A549 (cell line): ENCODE measurements around the gene GTF2F1. TPM values are rescaled to one million over a fixed set of nuclear protein-coding genes. Genes with fewer than 3 reads are reported as not detected.

ENCODE experiments used
- ATAC-seq, 2 experiments: fragments of 200-7000 bp in 1 of 2; fragments of >200 bp in 1 of 2; cut with Nextera tagmentation in 1 of 2; cut with Tn5 transposase in 1 of 2; 3 replicates each; pipeline versions ENCODE4 v1.8.0 to v1.9.1; 2018 to 2020; ENCODE audit warnings: mild to moderate bottlenecking in 1 of 2, moderate library complexity in 1 of 2
- CTCF ChIA-PET: fragments of 300-600 bp; sonication (Branson Sonifier 250); formaldehyde crosslinking; extraction: SDS; loops from one replicate; lab custom pipeline; 2021; ENCODE audit warnings: antibody characterized with exemption, inconsistent platforms; lab: Yijun Ruan, JAX
- POLR2A ChIA-PET: fragments of 350-600 bp; formaldehyde crosslinking; extraction: SDS; loops from one replicate; lab custom pipeline; 2021; ENCODE audit warnings: antibody characterized with exemption, inconsistent platforms; lab: Yijun Ruan, JAX
- DNase-seq, 2 experiments: peaks; one replicate each; pipeline versions ENCODE4 v3.0.0 to v3.0.0-alpha.2; 2011 to 2016; ENCODE audit warnings: low read depth in 1 of 2, low spot score in 1 of 2
- FAIRE-seq: peaks from 2 replicates; lab custom pipeline; 2011; peaks lifted over from hg19 to GRCh38; lab: Jason Lieb, UNC
- H3K27ac ChIP-seq, 2 experiments: fragments of >200 bp; sonication (Bioruptor Twin); formaldehyde crosslinking; 3 replicates each; pipeline ENCODE4 v1.5.1; 2016 to 2017
- H3K4me1 ChIP-seq: fragments of >200 bp; sonication (Bioruptor Twin); formaldehyde crosslinking; 3 replicates; pipeline ENCODE4 v1.6.1; 2016
- H3K4me2 ChIP-seq: fragments of >200 bp; sonication (Bioruptor Twin); formaldehyde crosslinking; 3 replicates; pipeline ENCODE4 v1.6.1; 2016
- H3K4me3 ChIP-seq: fragments of >200 bp; sonication (Bioruptor Twin); formaldehyde crosslinking; 3 replicates; pipeline ENCODE4 v1.5.1; 2016
- H3K9me3 ChIP-seq: fragments of >200 bp; sonication (Bioruptor Twin); formaldehyde crosslinking; 3 replicates; pipeline ENCODE4 v1.6.1; 2016
- BHLHE40 ChIP-seq: IDR thresholded peaks from 2 replicates; pipeline ENCODE4 v1.6.1; 2012; ENCODE audit warnings: low read depth, low read length, inconsistent platforms
- CBX8 ChIP-seq: fragments of 200-600 bp; sonication (generic); IDR thresholded peaks from 2 replicates; pipeline ENCODE4 v1.6.1; 2016
- CEBPB ChIP-seq, 2 experiments: fragments of >200 bp in 1 of 2; sonication (Bioruptor Twin) in 1 of 2; formaldehyde crosslinking in 1 of 2; IDR thresholded peaks; 2 replicates each; pipeline ENCODE4 v1.6.1; 2012 to 2016
- CHD2 ChIP-seq: fragments of 150-350 bp; IDR thresholded peaks from 2 replicates; pipeline ENCODE4 v1.6.1; 2014; ENCODE audit warnings: low read length; ENCODE audit not compliant: partially characterized antibody
- CHD4 ChIP-seq: fragments of 200-600 bp; sonication (generic); IDR thresholded peaks from 2 replicates; pipeline ENCODE4 v1.6.1; 2016; ENCODE audit warnings: antibody characterized with exemption, mild to moderate bottlenecking, borderline replicate concordance
- EP300 ChIP-seq, 2 experiments: fragments of >200 bp; sonication (Bioruptor Twin); formaldehyde crosslinking; IDR thresholded peaks; 2 replicates in 1 of 2; 3 replicates in 1 of 2; pipeline ENCODE4 v1.6.1; 2016 to 2017
- FOSB ChIP-seq: fragments of 250-450 bp; sonication (Bioruptor Pico); IDR thresholded peaks from 2 replicates; pipeline ENCODE4 v1.5.0; 2020; ENCODE audit warnings: mild to moderate bottlenecking, moderate library complexity
- FOSL2 ChIP-seq, 2 experiments: fragments of 450-650 bp in 1 of 2; fragments of >200 bp in 1 of 2; sonication (Bioruptor Twin) in 1 of 2; formaldehyde crosslinking; IDR thresholded peaks; 2 replicates each; pipeline versions ENCODE4 v1.5.0 to v1.6.1; 2016 to 2020; ENCODE audit warnings: mild to moderate bottlenecking in 1 of 2, moderate library complexity in 1 of 2
- GATA3 ChIP-seq: IDR thresholded peaks from 2 replicates; pipeline ENCODE4 v1.6.1; 2012; ENCODE audit warnings: borderline replicate concordance
- HDAC2 ChIP-seq: fragments of 200-600 bp; sonication (generic); IDR thresholded peaks from 2 replicates; pipeline ENCODE4 v1.6.1; 2016
- HEYL ChIP-seq: fragments of 250-450 bp; sonication (Bioruptor Pico); IDR thresholded peaks from 2 replicates; pipeline ENCODE4 v1.8.0; 2021; ENCODE audit warnings: mild to moderate bottlenecking, moderate library complexity
- HOXB13 ChIP-seq: fragments of 250-450 bp; sonication (Bioruptor Pico); IDR thresholded peaks from 2 replicates; pipeline ENCODE4 v1.5.0; 2020; ENCODE audit warnings: low read depth, mild to moderate bottlenecking, moderate library complexity
- JUN ChIP-seq, 2 experiments: fragments of >200 bp; sonication (Bioruptor Twin); formaldehyde crosslinking; IDR thresholded peaks; 2 replicates in 1 of 2; 3 replicates in 1 of 2; pipeline ENCODE4 v1.6.1; 2016 to 2017
- KDM1A ChIP-seq: fragments of 200-600 bp; sonication (generic); IDR thresholded peaks from 2 replicates; pipeline ENCODE4 v1.6.1; 2016; ENCODE audit warnings: low read depth, mild to moderate bottlenecking
- KDM5A ChIP-seq: fragments of 200-600 bp; sonication (generic); IDR thresholded peaks from 2 replicates; pipeline ENCODE4 v1.6.1; 2016; ENCODE audit warnings: antibody characterized with exemption, mild to moderate bottlenecking
- NFE2L2 ChIP-seq: fragments of 150-350 bp; conservative IDR thresholded peaks from 2 replicates; pipeline ENCODE4 v1.6.1; 2014; ENCODE audit warnings: low read length
- NR3C1 ChIP-seq: fragments of >200 bp; sonication (Bioruptor Twin); formaldehyde crosslinking; IDR thresholded peaks from 3 replicates; pipeline ENCODE4 v1.6.1; 2017
- POLR2A ChIP-seq: IDR thresholded peaks from 2 replicates; pipeline ENCODE4 v1.6.1; 2012; ENCODE audit warnings: mild to moderate bottlenecking, low read length
- POLR2AphosphoS2 ChIP-seq: conservative IDR thresholded peaks from 2 replicates; pipeline ENCODE4 v1.6.1; 2012; ENCODE audit warnings: low read length, improper control_type of control experiment, inconsistent platforms
- RAD21 ChIP-seq, 2 experiments: fragments of >200 bp in 1 of 2; sonication (Bioruptor Twin) in 1 of 2; formaldehyde crosslinking in 1 of 2; IDR thresholded peaks in 1 of 2; conservative IDR thresholded peaks in 1 of 2; 2 replicates in 1 of 2; 3 replicates in 1 of 2; pipeline ENCODE4 v1.6.1; 2012 to 2018; ENCODE audit warnings: inconsistent platforms in 1 of 2
- RARB ChIP-seq: fragments of 250-450 bp; sonication (Bioruptor Pico); IDR thresholded peaks from 2 replicates; pipeline ENCODE4 v1.8.0; 2021; ENCODE audit warnings: mild to moderate bottlenecking, moderate library complexity
- RCOR1 ChIP-seq: fragments of 150-350 bp; IDR thresholded peaks from 2 replicates; pipeline ENCODE4 v1.6.1; 2014; ENCODE audit warnings: antibody characterized with exemption, low read length, low read depth
- SREBF2 ChIP-seq: fragments of 450-650 bp; IDR thresholded peaks from 2 replicates; pipeline ENCODE4 v1.6.1; 2014; ENCODE audit warnings: mild to moderate bottlenecking, moderate library complexity
- ZC3H11A ChIP-seq: fragments of 450-650 bp; IDR thresholded peaks from 2 replicates; pipeline ENCODE4 v1.6.1; 2014; ENCODE audit warnings: antibody characterized with exemption, mild to moderate bottlenecking
- ZSCAN20 ChIP-seq: fragments of 250-450 bp; sonication (Bioruptor Pico); IDR thresholded peaks from 2 replicates; pipeline ENCODE4 v1.8.0; 2022; ENCODE audit warnings: mild to moderate bottlenecking, moderate library complexity
- WGBS: methylation state at CpG from one replicate; pipeline ENCODE4 v1.1.6; 2017; ENCODE audit errors: missing lambda C conversion rate; 5-methylcytosine and 5-hydroxymethylcytosine counted together
- polyA plus RNA-seq, 4 experiments: library from polyadenylated mRNA; depleted of rRNA in 3 of 4; stranded (reverse); fragments of >200 nt; fragmentation: RNase III in 1 of 4; extraction: RNeasy Plus Mini Kit Qiagen cat#74134 plus additional on column Dnase treatment in 1 of 4; gene quantifications; 2 replicates in 3 of 4; 3 replicates in 1 of 4; pipeline ENCODE4 v1.2.3, GENCODE V29; 2011 to 2017
- TF ChIP-seq, protein P1 (sequence below): fragments of >200 bp; sonication (Bioruptor Twin); formaldehyde crosslinking; IDR thresholded peaks from 3 replicates; pipeline ENCODE4 v1.5.1; 2016
- TF ChIP-seq, protein P2 (sequence below): fragments of 200-600 bp; sonication (generic); IDR thresholded peaks from 2 replicates; pipeline ENCODE4 v1.6.1; 2016; ENCODE audit warnings: antibody characterized with exemption, mild to moderate bottlenecking, moderate library complexity
- TF ChIP-seq, protein P3 (sequence below): IDR thresholded peaks from 2 replicates; pipeline ENCODE4 v1.6.1; 2012

Gene GTF2F1
- polyA plus RNA-seq, 2 of the 4 experiments (the other 2 are of a cell fraction): 39.0 to 75.3 TPM

DNA sequence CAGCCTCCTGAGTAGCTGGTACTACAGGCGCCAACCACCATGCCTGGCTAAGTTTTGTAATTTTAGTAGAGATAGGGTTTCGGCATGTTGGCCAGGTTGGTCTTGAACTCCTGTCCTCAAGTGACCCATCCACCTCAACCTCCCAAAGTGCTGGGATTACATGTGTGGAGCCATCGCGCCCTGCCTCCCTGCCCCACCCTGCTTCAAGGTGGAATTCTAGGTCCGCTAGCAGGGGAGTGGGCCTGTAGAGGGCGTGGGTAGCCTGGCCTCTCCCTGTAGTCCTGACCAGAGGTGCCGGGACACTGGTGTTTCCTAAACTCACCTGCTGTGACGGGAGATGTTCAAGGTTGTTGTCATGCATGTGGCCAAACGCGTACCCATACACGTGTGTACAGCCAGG, 40.2 kb upstream of the GTF2F1 start:
- ChIA-PET POLR2A (no interaction called here), CTCF (no interaction called here)
- H3K4me1 ChIP-seq: no peaks in the 10 kb centered on the region
- H3K4me2 ChIP-seq: no peak overlapping the region
- 96% methylated on average over 4 of the region's 11 CpGs for WGBS
- DNase-seq (no peak), FAIRE-seq (no peak), ATAC-seq (no peak)
- TF ChIP-seq HEYL (CRISPR knock-in tag): no peak
- TF ChIP-seq HDAC2: no peak
- H3K9me3 ChIP-seq: no peaks in the 10 kb centered on the region
- no peak overlapping the region for H3K4me3 ChIP-seq
- no peak overlapping the region for H3K27ac ChIP-seq

DNA sequence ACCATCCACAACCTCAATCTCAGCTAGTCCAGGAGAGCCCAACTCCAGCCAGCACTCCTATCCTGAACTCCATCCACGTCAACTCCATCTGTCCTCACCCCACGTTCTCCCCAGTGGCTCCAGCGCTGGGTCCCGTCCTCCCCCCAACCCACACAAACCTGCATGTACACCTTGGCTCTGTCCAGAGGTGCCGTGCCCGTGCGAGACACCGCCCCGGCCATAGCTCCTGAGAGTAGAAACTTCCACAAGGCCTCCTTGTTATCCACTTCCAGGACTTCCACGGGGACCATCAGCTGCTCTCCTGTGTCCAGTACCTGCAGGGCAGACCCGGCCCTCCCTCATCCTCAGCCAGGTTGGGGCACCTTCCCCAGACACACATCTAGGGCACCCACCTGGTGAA, 38.9 kb upstream of the GTF2F1 start:
- 69% methylated on average over 6 of the region's 11 CpGs for WGBS
- DNase-seq: no peak
- no peak for FAIRE-seq
- no peak overlapping the region for H3K4me2 ChIP-seq
- no peaks in the 10 kb centered on the region for H3K9me3 ChIP-seq
- ATAC-seq: no peak; a peak in 1 of 6 replicates
- no peak for TF ChIP-seq CHD2
- no peak for TF ChIP-seq RAD21 (conservative IDR thresholded peaks at IDR 0.05 in 1 of 2, IDR thresholded peaks at IDR 0.05 in 1 of 2)
- TF ChIP-seq RCOR1: no peak
- TF ChIP-seq CBX8: no peak
- no peak for TF ChIP-seq RARB (CRISPR knock-in tag)
- TF ChIP-seq, protein P1, sequence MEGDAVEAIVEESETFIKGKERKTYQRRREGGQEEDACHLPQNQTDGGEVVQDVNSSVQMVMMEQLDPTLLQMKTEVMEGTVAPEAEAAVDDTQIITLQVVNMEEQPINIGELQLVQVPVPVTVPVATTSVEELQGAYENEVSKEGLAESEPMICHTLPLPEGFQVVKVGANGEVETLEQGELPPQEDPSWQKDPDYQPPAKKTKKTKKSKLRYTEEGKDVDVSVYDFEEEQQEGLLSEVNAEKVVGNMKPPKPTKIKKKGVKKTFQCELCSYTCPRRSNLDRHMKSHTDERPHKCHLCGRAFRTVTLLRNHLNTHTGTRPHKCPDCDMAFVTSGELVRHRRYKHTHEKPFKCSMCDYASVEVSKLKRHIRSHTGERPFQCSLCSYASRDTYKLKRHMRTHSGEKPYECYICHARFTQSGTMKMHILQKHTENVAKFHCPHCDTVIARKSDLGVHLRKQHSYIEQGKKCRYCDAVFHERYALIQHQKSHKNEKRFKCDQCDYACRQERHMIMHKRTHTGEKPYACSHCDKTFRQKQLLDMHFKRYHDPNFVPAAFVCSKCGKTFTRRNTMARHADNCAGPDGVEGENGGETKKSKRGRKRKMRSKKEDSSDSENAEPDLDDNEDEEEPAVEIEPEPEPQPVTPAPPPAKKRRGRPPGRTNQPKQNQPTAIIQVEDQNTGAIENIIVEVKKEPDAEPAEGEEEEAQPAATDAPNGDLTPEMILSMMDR: no peak
- no peak for TF ChIP-seq KDM5A
- no peak for TF ChIP-seq NR3C1
- no peak for TF ChIP-seq EP300 (IDR thresholded peaks at IDR 0.05)
- TF ChIP-seq HOXB13: no peak
- TF ChIP-seq HDAC2: no peak
- no peak for TF ChIP-seq FOSB (CRISPR knock-in tag)
- TF ChIP-seq CEBPB (IDR thresholded peaks at IDR 0.05): no peak
- TF ChIP-seq, protein P2, sequence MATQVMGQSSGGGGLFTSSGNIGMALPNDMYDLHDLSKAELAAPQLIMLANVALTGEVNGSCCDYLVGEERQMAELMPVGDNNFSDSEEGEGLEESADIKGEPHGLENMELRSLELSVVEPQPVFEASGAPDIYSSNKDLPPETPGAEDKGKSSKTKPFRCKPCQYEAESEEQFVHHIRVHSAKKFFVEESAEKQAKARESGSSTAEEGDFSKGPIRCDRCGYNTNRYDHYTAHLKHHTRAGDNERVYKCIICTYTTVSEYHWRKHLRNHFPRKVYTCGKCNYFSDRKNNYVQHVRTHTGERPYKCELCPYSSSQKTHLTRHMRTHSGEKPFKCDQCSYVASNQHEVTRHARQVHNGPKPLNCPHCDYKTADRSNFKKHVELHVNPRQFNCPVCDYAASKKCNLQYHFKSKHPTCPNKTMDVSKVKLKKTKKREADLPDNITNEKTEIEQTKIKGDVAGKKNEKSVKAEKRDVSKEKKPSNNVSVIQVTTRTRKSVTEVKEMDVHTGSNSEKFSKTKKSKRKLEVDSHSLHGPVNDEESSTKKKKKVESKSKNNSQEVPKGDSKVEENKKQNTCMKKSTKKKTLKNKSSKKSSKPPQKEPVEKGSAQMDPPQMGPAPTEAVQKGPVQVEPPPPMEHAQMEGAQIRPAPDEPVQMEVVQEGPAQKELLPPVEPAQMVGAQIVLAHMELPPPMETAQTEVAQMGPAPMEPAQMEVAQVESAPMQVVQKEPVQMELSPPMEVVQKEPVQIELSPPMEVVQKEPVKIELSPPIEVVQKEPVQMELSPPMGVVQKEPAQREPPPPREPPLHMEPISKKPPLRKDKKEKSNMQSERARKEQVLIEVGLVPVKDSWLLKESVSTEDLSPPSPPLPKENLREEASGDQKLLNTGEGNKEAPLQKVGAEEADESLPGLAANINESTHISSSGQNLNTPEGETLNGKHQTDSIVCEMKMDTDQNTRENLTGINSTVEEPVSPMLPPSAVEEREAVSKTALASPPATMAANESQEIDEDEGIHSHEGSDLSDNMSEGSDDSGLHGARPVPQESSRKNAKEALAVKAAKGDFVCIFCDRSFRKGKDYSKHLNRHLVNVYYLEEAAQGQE: no peak
- TF ChIP-seq KDM1A: no peak
- no peak for TF ChIP-seq JUN (IDR thresholded peaks at IDR 0.05)
- no peak overlapping the region for H3K27ac ChIP-seq
- H3K4me3 ChIP-seq: no peak overlapping the region
- H3K4me1 ChIP-seq: no peaks in the 10 kb centered on the region
- POLR2A ChIA-PET: no interaction called here
- CTCF ChIA-PET: interaction anchor here (1.4 kb wide), 1 partner anchor 73 kb away, joined by 3 read pairs; no protein-coding TSS in a partner anchor

DNA sequence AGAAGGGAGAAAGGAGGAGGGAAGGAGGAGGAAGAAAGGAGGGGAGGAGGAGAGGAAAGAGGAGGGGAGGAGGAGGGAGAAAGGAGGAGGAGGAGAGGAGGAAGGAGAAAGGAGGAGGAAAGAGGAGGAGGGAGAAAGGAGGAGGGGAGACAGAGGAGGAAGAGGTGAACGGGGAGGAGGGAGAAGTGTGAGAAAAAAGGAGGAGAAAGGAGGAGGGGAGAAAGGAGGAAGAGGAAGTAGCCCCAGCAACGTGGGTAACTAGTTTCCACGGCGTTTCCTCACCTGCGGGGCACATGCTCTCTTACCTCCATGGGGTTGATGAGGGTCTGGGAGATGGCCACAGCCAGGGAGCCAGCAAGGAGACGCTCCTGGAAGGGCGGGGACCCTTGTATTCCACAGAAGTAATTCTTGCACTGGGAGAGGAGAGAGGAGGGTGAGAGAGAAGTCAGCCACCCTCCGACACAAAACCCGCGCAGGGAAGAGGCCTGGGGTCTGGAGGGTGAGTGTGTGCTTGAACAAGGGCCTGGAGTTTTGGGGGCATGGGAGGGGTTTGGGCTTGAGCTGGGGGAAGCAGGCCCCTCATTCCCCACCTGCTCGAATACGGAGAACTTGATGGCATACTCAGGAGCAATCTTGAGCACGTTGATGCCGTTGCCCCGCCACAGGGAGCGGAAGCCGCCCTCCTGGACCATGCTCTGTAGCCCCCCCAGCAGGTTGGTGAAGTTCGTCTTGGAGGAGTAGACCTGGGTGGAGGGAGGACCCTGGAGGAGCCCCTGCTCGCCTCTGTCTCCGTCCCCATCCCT, 36.7 kb upstream of the GTF2F1 start:
- no peaks in the 10 kb centered on the region for H3K9me3 ChIP-seq
- no peaks in the 10 kb centered on the region for H3K4me1 ChIP-seq
- no peak overlapping the region for H3K27ac ChIP-seq
- ChIA-PET POLR2A (no interaction called here), CTCF (no interaction called here)
- FAIRE-seq (no peak), DNase-seq (no peak), ATAC-seq (no peak)
- WGBS: 67% methylated on average over 18 of the region's 20 CpGs
- no peak overlapping the region for H3K4me3 ChIP-seq
- H3K4me2 ChIP-seq: no peak overlapping the region
- TF ChIP-seq CBX8: no peak
- no peak for TF ChIP-seq EP300 (IDR thresholded peaks at IDR 0.05)
- no peak for TF ChIP-seq ZC3H11A
- no peak for TF ChIP-seq POLR2AphosphoS2
- TF ChIP-seq, protein P1: no peak
- no peak for TF ChIP-seq SREBF2
- TF ChIP-seq CEBPB (IDR thresholded peaks at IDR 0.05): no peak
- TF ChIP-seq CHD2: no peak
- no peak for TF ChIP-seq ZSCAN20
- TF ChIP-seq POLR2A: no peak
- no peak for TF ChIP-seq NFE2L2
- TF ChIP-seq CHD4: no peak
- no peak for TF ChIP-seq FOSL2 (IDR thresholded peaks at IDR 0.05)
- no peak for TF ChIP-seq FOSL2 (CRISPR knock-in tag; IDR thresholded peaks at IDR 0.05)
- TF ChIP-seq BHLHE40: no peak
- TF ChIP-seq, protein P3, sequence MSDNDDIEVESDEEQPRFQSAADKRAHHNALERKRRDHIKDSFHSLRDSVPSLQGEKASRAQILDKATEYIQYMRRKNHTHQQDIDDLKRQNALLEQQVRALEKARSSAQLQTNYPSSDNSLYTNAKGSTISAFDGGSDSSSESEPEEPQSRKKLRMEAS: no peak
- no peak for TF ChIP-seq GATA3
